Peyer's patch (tissue), 4 donors: ENCODE results near the gene TFF2.

Source experiments
- CTCF ChIP-seq, 6 experiments: fragments of 450-650 bp in 4 of 6; fragments of 200-600 bp in 2 of 6; sonication (generic) in 1 of 6; IDR thresholded peaks; one replicate each; pipeline ENCODE4 v1.5.1; 2017 to 2019; ENCODE audit warnings: antibody characterized with exemption in 6 of 6, mild to moderate bottlenecking in 3 of 6, moderate library complexity in 1 of 6
- POLR2A ChIP-seq, 2 donors: fragments of 450-650 bp; IDR thresholded peaks; one replicate each; pipeline ENCODE4 v1.5.1; 2017; ENCODE audit warnings: antibody characterized with exemption in 2 of 2, mild to moderate bottlenecking in 2 of 2, moderate library complexity in 2 of 2

GRCh38 chr21:42366292-42367010, 15.7 kb upstream of the TFF2 start, which contains the start of gene TFF1:
- TF ChIP-seq POLR2A (IDR thresholded peaks at IDR 0.05) (no peak), CTCF (IDR thresholded peaks at IDR 0.05) (no peak)
